Kidney (tissue), 14 donors: ENCODE results near the gene TMEM238L. TPM values are rescaled to one million over a fixed set of nuclear protein-coding genes. Genes with fewer than 3 reads are reported as not detected.

ENCODE experiments used
- DNase-seq, 5 donors: peaks; one replicate each; pipeline ENCODE4 v3.0.0-alpha.2; 2013 to 2020
- FAIRE-seq: peaks from 2 replicates; lab custom pipeline; 2012; peaks lifted over from hg19 to GRCh38; lab: Jason Lieb, UNC
- H3K27ac ChIP-seq, 2 donors: one replicate each; pipeline ENCODE4 v1.7.0; 2013; ENCODE audit warnings: low read depth in 2 of 2, low read length in 2 of 2, inconsistent platforms in 1 of 2
- H3K27me3 ChIP-seq: one replicate; pipeline ENCODE4 v1.7.1; 2013; ENCODE audit warnings: low read length, inconsistent platforms; ENCODE audit not compliant: control insufficient read depth, insufficient read depth
- H3K36me3 ChIP-seq, 3 donors: one replicate each; pipeline versions ENCODE4 v1.7.0 to v1.7.1; 2013; ENCODE audit warnings: low read length in 3 of 3, control low read depth in 1 of 3, inconsistent platforms in 1 of 3; ENCODE audit not compliant: insufficient read depth in 3 of 3, control insufficient read depth in 2 of 3
- H3K4me1 ChIP-seq, 3 donors: one replicate each; pipeline versions ENCODE4 v1.7.0 to v1.7.1; 2013; ENCODE audit warnings: low read length in 3 of 3, inconsistent platforms in 1 of 3, low read depth in 1 of 3; ENCODE audit not compliant: control insufficient read depth in 2 of 3, insufficient read depth in 2 of 3
- H3K4me3 ChIP-seq, 3 donors: one replicate each; pipeline versions ENCODE4 v1.7.0 to v1.8.1; 2013; ENCODE audit warnings: low read length in 3 of 3, control low read depth in 1 of 3, inconsistent platforms in 1 of 3
- H3K9ac ChIP-seq, 3 donors: one replicate each; pipeline versions ENCODE4 v1.7.0 to v1.7.1; 2013; ENCODE audit warnings: low read length in 3 of 3, control low read depth in 1 of 3, inconsistent platforms in 1 of 3
- H3K9me3 ChIP-seq, 3 donors: one replicate each; pipeline versions ENCODE4 v1.7.0 to v1.7.1; 2013; ENCODE audit warnings: low read length in 3 of 3, control low read depth in 1 of 3, inconsistent platforms in 1 of 3; ENCODE audit not compliant: control insufficient read depth in 2 of 3, insufficient read depth in 1 of 3
- intact Hi-C: fragments of 100-400 bp; cut with DNase I; formaldehyde crosslinking; loops from one replicate; pipeline ENCODE4 v1.11.1; 2022
- polyA plus RNA-seq: library from polyadenylated mRNA; stranded (reverse); fragments of 350-450 nt; fragmentation: Illumina TruSeq; extraction: RNeasy Lipid Tissue Mini Kit (QIAGEN cat#74804); gene quantifications from one replicate; pipeline ENCODE4 v1.2.3, GENCODE V29; 2014; ENCODE audit warnings: low read depth, low replicate concordance; ENCODE audit not compliant: insufficient read depth
- total RNA-seq: library from RNA; stranded (reverse); fragmentation: NEBNext Ultra II Directional; extraction: Animal tissue kit (Norgen Biotek cat#: 25700); gene quantifications from one replicate; pipeline ENCODE4 v1.2.1, GENCODE V29; 2021
- TF ChIP-seq, protein P1 (sequence below): IDR thresholded peaks from 3 replicates; pipeline ENCODE4 v1.5.1; 2012; ENCODE audit warnings: mild to moderate bottlenecking, moderate library complexity, borderline replicate concordance; ENCODE audit not compliant: insufficient read depth; ENCODE audit errors: extremely low read depth
- donor health status: control.
- donor health status: control.
- donor health status: control.
- donor health status: control.
- donor health status: control.
- donor health status: DM: yes; HTN: yes; CAD: no.
- donor health status: Normal renal cell carcinoma (clear cell type).

TMEM238L gene
- total and polyA plus RNA-seq, 2 donors from 2014 or later, result 0.47 to 3.2 TPM

- intact Hi-C loops, result no loop called here
- DNase-seq, result no peak
- H3K36me3 ChIP-seq, result no peaks in the 10 kb centered on the region
- H3K27me3 ChIP-seq, result no peaks in the 10 kb centered on the region
- H3K9ac ChIP-seq, result no peak overlapping the region
- TF ChIP-seq, protein P1, sequence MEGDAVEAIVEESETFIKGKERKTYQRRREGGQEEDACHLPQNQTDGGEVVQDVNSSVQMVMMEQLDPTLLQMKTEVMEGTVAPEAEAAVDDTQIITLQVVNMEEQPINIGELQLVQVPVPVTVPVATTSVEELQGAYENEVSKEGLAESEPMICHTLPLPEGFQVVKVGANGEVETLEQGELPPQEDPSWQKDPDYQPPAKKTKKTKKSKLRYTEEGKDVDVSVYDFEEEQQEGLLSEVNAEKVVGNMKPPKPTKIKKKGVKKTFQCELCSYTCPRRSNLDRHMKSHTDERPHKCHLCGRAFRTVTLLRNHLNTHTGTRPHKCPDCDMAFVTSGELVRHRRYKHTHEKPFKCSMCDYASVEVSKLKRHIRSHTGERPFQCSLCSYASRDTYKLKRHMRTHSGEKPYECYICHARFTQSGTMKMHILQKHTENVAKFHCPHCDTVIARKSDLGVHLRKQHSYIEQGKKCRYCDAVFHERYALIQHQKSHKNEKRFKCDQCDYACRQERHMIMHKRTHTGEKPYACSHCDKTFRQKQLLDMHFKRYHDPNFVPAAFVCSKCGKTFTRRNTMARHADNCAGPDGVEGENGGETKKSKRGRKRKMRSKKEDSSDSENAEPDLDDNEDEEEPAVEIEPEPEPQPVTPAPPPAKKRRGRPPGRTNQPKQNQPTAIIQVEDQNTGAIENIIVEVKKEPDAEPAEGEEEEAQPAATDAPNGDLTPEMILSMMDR, result no peak
- no peak overlapping the region for H3K27ac ChIP-seq
- no peak overlapping the region for H3K4me3 ChIP-seq
- FAIRE-seq, result no peak
- peaks cover 0 to 5% (median 0%) of the 10 kb centered on the region in 3 donors for H3K9me3 ChIP-seq
- H3K4me1 ChIP-seq, result no peaks in the 10 kb centered on the region
Observed at GRCh38 chr17:10768750-10769251, 35.1 kb downstream of the TMEM238L start.

DNA sequence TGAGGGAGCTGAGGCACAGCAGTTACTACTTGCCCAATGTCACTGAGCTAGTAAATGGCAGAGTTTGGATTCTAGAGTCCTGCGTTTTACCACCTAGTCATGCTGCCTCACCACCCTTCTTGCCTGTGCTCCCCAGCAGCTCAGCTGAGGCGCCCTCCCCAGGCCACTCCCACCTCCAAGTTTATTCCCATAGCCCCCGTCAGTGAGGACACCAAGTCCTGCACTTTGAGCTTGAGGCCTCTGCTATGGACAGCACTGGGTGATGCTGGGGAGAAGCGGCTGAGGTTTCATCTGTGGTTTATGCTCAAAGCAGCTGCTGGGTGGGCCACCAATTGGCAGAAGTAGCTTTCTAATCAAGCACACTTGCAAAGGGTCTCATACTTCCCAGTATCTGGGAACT lies 36.7 kb downstream of the TMEM238L start:
- intact Hi-C loops, result no loop called here
- TF ChIP-seq, protein P1, result no peak
- peaks cover 0 to 3% (median 0%) of the 10 kb centered on the region in 3 donors for H3K9me3 ChIP-seq
- no peaks in the 10 kb centered on the region for H3K36me3 ChIP-seq
- no peak overlapping the region for H3K27ac ChIP-seq
- H3K4me1 ChIP-seq, result no peaks in the 10 kb centered on the region
- no peak overlapping the region for H3K4me3 ChIP-seq
- DNase-seq (no peak), FAIRE-seq (no peak)
- H3K27me3 ChIP-seq, result no peaks in the 10 kb centered on the region
- H3K9ac ChIP-seq, result no peak overlapping the region

GRCh38 chr17:10762037-10762436 lies 41.9 kb downstream of the TMEM238L start:
- intact Hi-C loops, result no loop called here

More at GRCh38 chr17:10762037-10762436, 41.9 kb downstream of the TMEM238L start:
- Histone ChIP-seq H3K9me3 (no peaks in the 10 kb centered on the region), H3K4me3 (no peak overlapping the region), H3K36me3 (no peaks in the 10 kb centered on the region), H3K27ac (no peak overlapping the region), H3K27me3 (no peaks in the 10 kb centered on the region), H3K4me1 (no peaks in the 10 kb centered on the region), H3K9ac (no peak overlapping the region)
- DNase-seq (no peak), FAIRE-seq (no peak)
- TF ChIP-seq, protein P1, result no peak
